Neural progenitor cell (in vitro differentiated cells): ENCODE data around the gene SLC39A1.

Source experiments
- EZH2 ChIP-seq: fragments of 200-600 bp; sonication (generic); IDR thresholded peaks from 2 replicates; pipeline ENCODE4 v1.6.1; 2017; ENCODE audit warnings: antibody characterized with exemption, mild to moderate bottlenecking, moderate library complexity
- EZH2phosphoT487 ChIP-seq: fragments of 200-600 bp; sonication (generic); IDR thresholded peaks from 2 replicates; pipeline ENCODE4 v1.6.1; 2017; ENCODE audit warnings: antibody characterized with exemption
- TF ChIP-seq, protein P1 (sequence below): fragments of 200-600 bp; sonication (generic); IDR thresholded peaks from 2 replicates; pipeline ENCODE4 v1.5.1; 2017; ENCODE audit warnings: antibody characterized with exemption, mild to moderate bottlenecking

GRCh38 chr1:153991151-153991630 lies 27.9 kb upstream of the SLC39A1 start:
- TF ChIP-seq EZH2 = no peak
- TF ChIP-seq, protein P1, sequence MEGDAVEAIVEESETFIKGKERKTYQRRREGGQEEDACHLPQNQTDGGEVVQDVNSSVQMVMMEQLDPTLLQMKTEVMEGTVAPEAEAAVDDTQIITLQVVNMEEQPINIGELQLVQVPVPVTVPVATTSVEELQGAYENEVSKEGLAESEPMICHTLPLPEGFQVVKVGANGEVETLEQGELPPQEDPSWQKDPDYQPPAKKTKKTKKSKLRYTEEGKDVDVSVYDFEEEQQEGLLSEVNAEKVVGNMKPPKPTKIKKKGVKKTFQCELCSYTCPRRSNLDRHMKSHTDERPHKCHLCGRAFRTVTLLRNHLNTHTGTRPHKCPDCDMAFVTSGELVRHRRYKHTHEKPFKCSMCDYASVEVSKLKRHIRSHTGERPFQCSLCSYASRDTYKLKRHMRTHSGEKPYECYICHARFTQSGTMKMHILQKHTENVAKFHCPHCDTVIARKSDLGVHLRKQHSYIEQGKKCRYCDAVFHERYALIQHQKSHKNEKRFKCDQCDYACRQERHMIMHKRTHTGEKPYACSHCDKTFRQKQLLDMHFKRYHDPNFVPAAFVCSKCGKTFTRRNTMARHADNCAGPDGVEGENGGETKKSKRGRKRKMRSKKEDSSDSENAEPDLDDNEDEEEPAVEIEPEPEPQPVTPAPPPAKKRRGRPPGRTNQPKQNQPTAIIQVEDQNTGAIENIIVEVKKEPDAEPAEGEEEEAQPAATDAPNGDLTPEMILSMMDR = no peak
- no peak for TF ChIP-seq EZH2phosphoT487
